GM12864 (cell line): Measurements from ENCODE around the gene TTLL5.

ENCODE experiments used
- DNase-seq: peaks from one replicate; pipeline ENCODE4 v3.0.0-alpha.2; 2011; ENCODE audit warnings: low read depth
- H3K4me3 ChIP-seq: 2 replicates; pipeline ENCODE4 v1.5.1; 2011; ENCODE audit warnings: mild to moderate bottlenecking, low read depth, low read length, control low read depth
- CTCF ChIP-seq: IDR thresholded peaks from 2 replicates; pipeline ENCODE4 v1.5.1; 2011; ENCODE audit warnings: low read depth, mild to moderate bottlenecking, moderate library complexity, low read length, control low read depth, inconsistent platforms; ENCODE audit errors: missing control alignments

TTLL5 gene

GRCh38 chr14:75888945-75889344, 227.9 kb downstream of the TTLL5 start:
- no peak for TF ChIP-seq CTCF
- DNase-seq, result no peak
- H3K4me3 ChIP-seq, result no peak overlapping the region

GRCh38 chr14:75896341-75896740, 235.3 kb downstream of the TTLL5 start:
- no peak for TF ChIP-seq CTCF
- DNase-seq, result no peak
- H3K4me3 ChIP-seq, result no peak overlapping the region

GRCh38 chr14:75904311-75904710, 243.3 kb downstream of the TTLL5 start:
- no peak for DNase-seq
- TF ChIP-seq CTCF, result no peak
- no peak overlapping the region for H3K4me3 ChIP-seq

GRCh38 chr14:75905147-75905904, 244.3 kb downstream of the TTLL5 start:
- DNase-seq, result no peak
- no peak for TF ChIP-seq CTCF
- no peak overlapping the region for H3K4me3 ChIP-seq

GRCh38 chr14:75906228-75906627, 245.2 kb downstream of the TTLL5 start:
- no peak overlapping the region for H3K4me3 ChIP-seq
- TF ChIP-seq CTCF, result no peak
- DNase-seq, result no peak

GRCh38 chr14:75906680-75907280, 245.7 kb downstream of the TTLL5 start:
- H3K4me3 ChIP-seq, result no peak overlapping the region
- peak; percentile 72 for TF ChIP-seq CTCF
- peak; percentile 35 for DNase-seq
